DOHH2 (cell line): Measurements from ENCODE around the gene ACTR1A.

Experiments
- H3F3A ChIP-seq: fragments of 200-600 bp; sonication (generic), shearing (Covaris generic); 2 replicates; pipeline ENCODE4 v1.6.0; 2016; ENCODE audit warnings: antibody characterized with exemption, mild to moderate bottlenecking; ENCODE audit not compliant: control insufficient read depth, insufficient read depth
- H3K27ac ChIP-seq: fragments of 200-600 bp; sonication (generic); 2 replicates; pipeline ENCODE4 v1.5.1; 2014; ENCODE audit warnings: low read depth, mild to moderate bottlenecking, low read length, moderate library complexity
- H3K27me3 ChIP-seq: fragments of 200-600 bp; sonication (generic); 2 replicates; pipeline ENCODE4 v1.6.1; 2014; ENCODE audit warnings: mild to moderate bottlenecking, low read length, mixed read lengths; ENCODE audit not compliant: control insufficient read depth
- H3K36me3 ChIP-seq: fragments of 200-600 bp; sonication (generic); 2 replicates; pipeline ENCODE4 v1.6.1; 2014; ENCODE audit warnings: mild to moderate bottlenecking, low read length, moderate library complexity, mixed read lengths; ENCODE audit not compliant: control insufficient read depth
- H3K4me1 ChIP-seq: fragments of 200-600 bp; sonication (generic); 2 replicates; pipeline ENCODE4 v1.6.1; 2014; ENCODE audit warnings: mild to moderate bottlenecking, low read length, mixed read lengths; ENCODE audit not compliant: control insufficient read depth
- H3K4me2 ChIP-seq: fragments of 200-600 bp; sonication (generic); 2 replicates; pipeline ENCODE4 v1.6.0; 2014; ENCODE audit warnings: mild to moderate bottlenecking, low read length, moderate library complexity
- H3K4me3 ChIP-seq: fragments of 200-600 bp; sonication (generic); 2 replicates; pipeline ENCODE4 v1.5.1; 2014; ENCODE audit warnings: mild to moderate bottlenecking, low read length, mixed read lengths
- H3K79me2 ChIP-seq: fragments of 200-600 bp; sonication (generic); 2 replicates; pipeline ENCODE4 v1.6.1; 2014; ENCODE audit warnings: mild to moderate bottlenecking, low read length, mixed read lengths; ENCODE audit not compliant: control insufficient read depth
- H3K9me2 ChIP-seq: fragments of 200-600 bp; sonication (generic); replicated peaks from 2 replicates; pipeline ENCODE4 v1.6.1; 2014; ENCODE audit warnings: mild to moderate bottlenecking, low read length, mixed read lengths; ENCODE audit not compliant: control insufficient read depth
- H3K9me3 ChIP-seq: fragments of 200-600 bp; sonication (generic); 2 replicates; pipeline ENCODE4 v1.6.1; 2014; ENCODE audit warnings: antibody characterized with exemption, low read length, mixed read lengths; ENCODE audit not compliant: control insufficient read depth, insufficient read depth
- H4K20me1 ChIP-seq: fragments of 200-600 bp; sonication (generic); 2 replicates; pipeline ENCODE4 v1.6.0; 2014; ENCODE audit warnings: low read depth, mild to moderate bottlenecking, antibody characterized with exemption, low read length, moderate library complexity; ENCODE audit not compliant: control insufficient read depth, insufficient read depth
- EZH2phosphoT487 ChIP-seq: fragments of 200-600 bp; sonication (generic); IDR thresholded peaks from 2 replicates; pipeline ENCODE4 v1.6.1; 2017; ENCODE audit warnings: borderline replicate concordance, mild to moderate bottlenecking, antibody characterized with exemption, low read length, moderate library complexity, mixed read lengths
- TF ChIP-seq, protein P1 (sequence below): fragments of 200-600 bp; sonication (generic); IDR thresholded peaks from one replicate; pipeline ENCODE4 v1.5.1; 2014; ENCODE audit warnings: antibody characterized with exemption, mild to moderate bottlenecking, low read depth, low read length; ENCODE audit not compliant: poor library complexity, severe bottlenecking

ACTR1A gene

DNA sequence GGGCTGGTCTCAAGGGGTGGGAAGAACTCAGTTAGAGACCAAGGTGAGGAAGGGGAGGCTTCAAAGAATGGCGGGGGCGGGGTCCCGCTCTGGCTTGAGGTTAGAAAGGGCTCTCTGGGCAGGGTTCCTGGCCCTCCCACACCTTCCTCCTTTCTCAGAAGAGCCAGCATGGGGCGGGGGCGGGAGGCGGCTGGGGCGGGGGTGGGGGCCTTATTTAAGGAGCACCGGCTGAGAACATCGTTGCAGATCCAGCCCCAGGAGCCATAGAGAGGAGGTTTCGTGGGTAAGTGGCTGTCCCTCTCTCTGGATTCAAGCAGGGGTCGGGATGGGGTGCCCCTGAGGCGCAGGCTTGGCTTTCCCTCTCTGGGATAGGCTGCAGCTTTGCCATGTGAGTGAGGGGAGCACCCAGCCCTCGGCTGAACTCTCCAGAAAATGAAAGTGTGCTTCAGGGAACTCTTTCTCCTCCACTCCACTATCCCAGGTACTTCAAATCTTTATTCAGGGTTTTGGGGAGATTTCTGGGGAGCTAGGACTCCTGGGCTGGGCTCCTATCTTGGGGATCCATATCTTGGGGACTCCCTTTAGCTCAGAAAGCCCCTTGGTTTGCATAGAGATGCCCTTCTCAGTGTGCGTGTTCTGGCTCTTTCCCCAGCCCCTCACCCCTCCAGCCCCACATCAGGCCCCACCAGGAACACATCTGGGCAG, 66.8 kb downstream of the ACTR1A start:
- TF ChIP-seq, protein P1, sequence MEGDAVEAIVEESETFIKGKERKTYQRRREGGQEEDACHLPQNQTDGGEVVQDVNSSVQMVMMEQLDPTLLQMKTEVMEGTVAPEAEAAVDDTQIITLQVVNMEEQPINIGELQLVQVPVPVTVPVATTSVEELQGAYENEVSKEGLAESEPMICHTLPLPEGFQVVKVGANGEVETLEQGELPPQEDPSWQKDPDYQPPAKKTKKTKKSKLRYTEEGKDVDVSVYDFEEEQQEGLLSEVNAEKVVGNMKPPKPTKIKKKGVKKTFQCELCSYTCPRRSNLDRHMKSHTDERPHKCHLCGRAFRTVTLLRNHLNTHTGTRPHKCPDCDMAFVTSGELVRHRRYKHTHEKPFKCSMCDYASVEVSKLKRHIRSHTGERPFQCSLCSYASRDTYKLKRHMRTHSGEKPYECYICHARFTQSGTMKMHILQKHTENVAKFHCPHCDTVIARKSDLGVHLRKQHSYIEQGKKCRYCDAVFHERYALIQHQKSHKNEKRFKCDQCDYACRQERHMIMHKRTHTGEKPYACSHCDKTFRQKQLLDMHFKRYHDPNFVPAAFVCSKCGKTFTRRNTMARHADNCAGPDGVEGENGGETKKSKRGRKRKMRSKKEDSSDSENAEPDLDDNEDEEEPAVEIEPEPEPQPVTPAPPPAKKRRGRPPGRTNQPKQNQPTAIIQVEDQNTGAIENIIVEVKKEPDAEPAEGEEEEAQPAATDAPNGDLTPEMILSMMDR, result no peak
- no peak for TF ChIP-seq EZH2phosphoT487
- Histone ChIP-seq H3K79me2 (peaks cover 14% of the 10 kb centered on the region), H3K36me3 (peaks cover 6% of the 10 kb centered on the region), H4K20me1 (no peaks in the 10 kb centered on the region), H3K27me3 (peaks cover 15% of the 10 kb centered on the region), H3K9me2 (no peaks in the 10 kb centered on the region), H3F3A (no peaks in the 10 kb centered on the region), H3K9me3 (no peaks in the 10 kb centered on the region), H3K4me2 (no peak overlapping the region; the same call in 1 of the 2 replicates), H3K4me3 (no peak overlapping the region), H3K4me1 (peaks cover 18% of the 10 kb centered on the region), H3K27ac (no peak overlapping the region)

DNA sequence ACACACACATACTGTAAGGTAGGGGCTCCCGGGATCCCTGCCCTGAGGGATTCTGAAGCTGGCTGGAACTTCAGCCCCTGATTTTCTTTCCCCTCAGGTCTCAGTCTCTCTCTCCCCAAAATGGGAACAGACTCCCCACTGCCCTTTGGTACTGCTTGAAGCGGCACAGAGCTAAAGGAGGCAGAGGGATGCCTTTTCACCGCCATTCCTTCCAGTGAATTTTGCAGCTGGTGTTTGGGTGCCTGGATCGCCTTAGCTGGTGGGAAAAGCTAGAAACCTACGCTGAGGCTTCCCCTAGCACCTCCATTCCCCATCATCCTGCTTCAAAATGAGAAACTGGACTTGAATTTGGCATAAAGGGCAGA, 67.4 kb downstream of the ACTR1A start:
- Histone ChIP-seq H3K36me3 (peaks cover 8% of the 10 kb centered on the region), H3F3A (no peaks in the 10 kb centered on the region), H3K4me3 (no peak overlapping the region), H3K9me3 (no peaks in the 10 kb centered on the region), H3K4me2 (no peak overlapping the region), H3K79me2 (peaks cover 16% of the 10 kb centered on the region), H3K27me3 (peaks cover 15% of the 10 kb centered on the region), H3K27ac (no peak overlapping the region), H3K4me1 (peaks cover 16% of the 10 kb centered on the region), H4K20me1 (no peaks in the 10 kb centered on the region), H3K9me2 (no peaks in the 10 kb centered on the region)
- no peak for TF ChIP-seq EZH2phosphoT487
- TF ChIP-seq, protein P1, result no peak

DNA sequence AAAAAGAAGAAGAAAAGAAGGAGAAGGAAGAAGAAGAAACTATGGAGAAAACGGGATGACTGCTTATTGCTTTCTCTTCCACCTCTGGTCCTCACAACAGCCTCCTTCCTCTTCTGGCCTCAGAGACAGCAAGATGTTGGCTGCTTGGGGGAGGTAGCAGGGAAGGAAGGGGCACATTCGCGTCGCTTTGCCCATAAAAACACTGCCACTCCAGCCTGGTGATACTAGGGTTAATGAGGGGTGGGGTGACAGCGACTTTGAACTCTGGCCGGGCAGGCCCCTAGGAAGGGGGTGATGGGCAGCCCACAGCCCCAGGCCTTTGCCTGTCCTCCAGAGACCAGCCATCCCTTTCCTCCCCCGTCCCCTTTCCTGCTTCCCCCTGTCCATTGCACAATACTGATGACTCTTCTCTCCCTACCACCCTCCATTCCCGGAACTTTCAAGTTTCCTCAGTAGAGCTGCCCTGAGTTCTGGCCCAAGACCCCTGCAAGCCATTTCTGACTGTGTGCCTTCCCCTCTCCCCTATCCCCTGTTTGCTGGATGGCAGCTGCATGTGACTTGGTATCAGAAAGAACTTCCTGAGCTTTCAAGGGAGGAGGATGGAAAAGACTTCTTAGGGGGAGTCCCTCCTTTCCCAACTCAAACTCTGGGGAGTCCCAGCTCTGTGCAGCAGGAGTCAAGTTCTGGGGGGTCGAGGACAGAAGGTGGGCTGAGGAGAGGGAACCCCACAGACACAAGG, 67.9 kb downstream of the ACTR1A start:
- peaks cover 16% of the 10 kb centered on the region for H3K79me2 ChIP-seq
- no peak overlapping the region for H3K4me2 ChIP-seq
- H3K36me3 ChIP-seq, result peaks cover 8% of the 10 kb centered on the region
- H4K20me1 ChIP-seq, result no peaks in the 10 kb centered on the region
- peaks cover 16% of the 10 kb centered on the region for H3K4me1 ChIP-seq
- H3K9me2 ChIP-seq, result no peaks in the 10 kb centered on the region
- H3K9me3 ChIP-seq, result no peaks in the 10 kb centered on the region
- peaks cover 15% of the 10 kb centered on the region for H3K27me3 ChIP-seq
- H3F3A ChIP-seq, result no peaks in the 10 kb centered on the region
- no peak overlapping the region for H3K27ac ChIP-seq
- no peak overlapping the region for H3K4me3 ChIP-seq
- TF ChIP-seq, protein P1, result no peak
- TF ChIP-seq EZH2phosphoT487, result no peak
